Neural cell (in vitro differentiated cells): ENCODE data around the gene NDUFAF3. TPM values are rescaled to one million over a fixed set of nuclear protein-coding genes. Genes with fewer than 3 reads are reported as not detected.
A peak's percentile ranks its signal among the peaks of the same experiment; 100 is the strongest.
"Not testable (repeated sequence)": the region's sequence is repeated elsewhere in the genome, so short reads cannot be mapped to it uniquely, and the experiment has no call there.

ENCODE experiments used
- H2AFZ ChIP-seq: fragments of 200-600, 300-800 bp; sonication (generic), shearing (Covaris generic); 2 replicates; pipeline ENCODE4 v1.6.0; 2014; ENCODE audit warnings: low read depth, mild to moderate bottlenecking, antibody characterized with exemption, low read length, moderate library complexity
- H3F3A ChIP-seq: fragments of 200-600 bp; shearing (Covaris generic); 2 replicates; pipeline ENCODE4 v1.6.1; 2016; ENCODE audit warnings: mild to moderate bottlenecking, moderate library complexity, mixed read lengths, antibody characterized with exemption, low read length; ENCODE audit not compliant: insufficient read depth, poor library complexity, severe bottlenecking
- H3K27ac ChIP-seq: fragments of 200-600, 300-800 bp; sonication (generic), shearing (Covaris generic); 2 replicates; pipeline ENCODE4 v1.5.1; 2014; ENCODE audit warnings: mild to moderate bottlenecking, low read length, moderate library complexity
- H3K27me3 ChIP-seq: fragments of 300-800, 200-600 bp; sonication (generic), shearing (Covaris generic); 2 replicates; pipeline ENCODE4 v1.6.0; 2014; ENCODE audit warnings: mild to moderate bottlenecking, low read depth, low read length, moderate library complexity; ENCODE audit not compliant: insufficient read depth
- H3K36me3 ChIP-seq: fragments of 300-800, 200-600 bp; sonication (generic), shearing (Covaris generic); 2 replicates; pipeline ENCODE4 v1.5.1; 2014; ENCODE audit warnings: mild to moderate bottlenecking, antibody characterized with exemption, low read length, moderate library complexity; ENCODE audit not compliant: insufficient read depth
- H3K4me2 ChIP-seq: fragments of 300-800, 200-600 bp; sonication (generic), shearing (Covaris generic); 2 replicates; pipeline ENCODE4 v1.6.0; 2014; ENCODE audit warnings: mild to moderate bottlenecking, low read length
- H3K4me3 ChIP-seq: fragments of 300-800, 200-600 bp; sonication (generic), shearing (Covaris generic); 2 replicates; pipeline ENCODE4 v1.5.1; 2014; ENCODE audit warnings: mild to moderate bottlenecking, low read length, moderate library complexity
- H3K79me2 ChIP-seq: fragments of 200-600 bp; shearing (Covaris generic); replicated peaks from 2 replicates; pipeline ENCODE4 v1.6.0; 2014; ENCODE audit warnings: mild to moderate bottlenecking, low read length, moderate library complexity; ENCODE audit not compliant: insufficient read depth
- H3K9ac ChIP-seq: fragments of 300-800, 200-600 bp; sonication (generic), shearing (Covaris generic); 2 replicates; pipeline ENCODE4 v1.6.1; 2016; ENCODE audit warnings: mild to moderate bottlenecking, low read length, mixed read lengths
- H3K9me2 ChIP-seq: fragments of 200-600 bp; shearing (Covaris generic); 2 replicates; pipeline ENCODE4 v1.6.1; 2016; ENCODE audit warnings: mild to moderate bottlenecking, low read length, mixed read lengths; ENCODE audit not compliant: insufficient read depth
- H3K9me3 ChIP-seq: fragments of 200-600, 300-800 bp; sonication (generic), shearing (Covaris generic); 2 replicates; pipeline ENCODE4 v1.6.1; 2016; ENCODE audit warnings: mild to moderate bottlenecking, mixed run types, low read length, moderate library complexity, mixed read lengths
- H4K20me1 ChIP-seq: fragments of 200-600 bp; shearing (Covaris generic); 2 replicates; pipeline ENCODE4 v1.6.1; 2016; ENCODE audit warnings: mild to moderate bottlenecking, mixed run types; ENCODE audit not compliant: insufficient read depth
- EP300 ChIP-seq: fragments of 450-650 bp; conservative IDR thresholded peaks from 2 replicates; pipeline ENCODE4 v1.6.1; 2014; ENCODE audit warnings: antibody characterized with exemption, mild to moderate bottlenecking, moderate library complexity; ENCODE audit not compliant: poor library complexity, severe bottlenecking
- EZH2 ChIP-seq: fragments of 200-600, 300-800 bp; shearing (Covaris generic), sonication (generic); IDR thresholded peaks from 2 replicates; pipeline ENCODE4 v1.6.1; 2014; ENCODE audit warnings: antibody characterized with exemption, low read length, borderline replicate concordance, mild to moderate bottlenecking; ENCODE audit not compliant: insufficient read depth, poor library complexity, severe bottlenecking
- MXI1 ChIP-seq: fragments of 450-650 bp; conservative IDR thresholded peaks from 2 replicates; pipeline ENCODE4 v1.6.1; 2014; ENCODE audit warnings: antibody characterized with exemption, mild to moderate bottlenecking; ENCODE audit not compliant: poor library complexity, severe bottlenecking
- POLR2AphosphoS5 ChIP-seq: IDR thresholded peaks from 2 replicates; pipeline ENCODE4 v1.6.1; 2012
- RAD21 ChIP-seq: fragments of 450-650 bp; conservative IDR thresholded peaks from 2 replicates; pipeline ENCODE4 v1.6.1; 2014; ENCODE audit warnings: antibody characterized with exemption, mild to moderate bottlenecking, moderate library complexity
- SMC3 ChIP-seq: fragments of 450-650 bp; conservative IDR thresholded peaks from 2 replicates; pipeline ENCODE4 v1.6.1; 2014; ENCODE audit warnings: antibody characterized with exemption, mild to moderate bottlenecking, moderate library complexity; ENCODE audit not compliant: poor library complexity
- TAF1 ChIP-seq: IDR thresholded peaks from 2 replicates; pipeline ENCODE4 v1.6.1; 2012; ENCODE audit warnings: low read depth
- polyA plus RNA-seq: library from polyadenylated mRNA; depleted of rRNA; stranded (reverse); fragments of >200 nt; gene quantifications from 2 replicates; pipeline ENCODE4 v1.2.3, GENCODE V29; 2014
- TF ChIP-seq, protein P1 (sequence below): fragments of 450-650 bp; IDR thresholded peaks from 2 replicates; pipeline ENCODE4 v1.5.1; 2014; ENCODE audit warnings: antibody characterized with exemption, mild to moderate bottlenecking, moderate library complexity; ENCODE audit not compliant: poor library complexity, severe bottlenecking
- TF ChIP-seq, protein P2 (sequence below): IDR thresholded peaks from 2 replicates; pipeline ENCODE4 v1.6.1; 2012; ENCODE audit warnings: borderline replicate concordance

NDUFAF3 gene
- polyA plus RNA-seq, 1 donor from 2014 or later: 36.2 TPM

- peak overlapping the region; percentile 95 for H3K27ac ChIP-seq
- H3K79me2 ChIP-seq: peaks cover 43% of the 10 kb centered on the region
- peak overlapping the region; percentile 100 for H3K9ac ChIP-seq
Measured at GRCh38 chr3:49007771-49008528, 14.0 kb upstream of the NDUFAF3 start.

GRCh38 chr3:49008627-49009026 is 13.3 kb upstream of the NDUFAF3 start:
- Histone ChIP-seq H3K9ac (peak overlapping the region; percentile 100), H3K4me3 (peak overlapping the region; percentile 100), H3K27ac (peak overlapping the region; percentile 95), H3K79me2 (peaks cover 50% of the 10 kb centered on the region), H3K4me2 (peak overlapping the region; percentile 83)
- not testable (repeated sequence) for H2AFZ ChIP-seq, H3K27me3 ChIP-seq, H4K20me1 ChIP-seq, H3F3A ChIP-seq, H3K36me3 ChIP-seq, H3K9me2 ChIP-seq, H3K9me3 ChIP-seq

More at GRCh38 chr3:49007771-49008528, 14.0 kb upstream of the NDUFAF3 start:
- no peaks in the 10 kb centered on the region for H3K9me3 ChIP-seq
- H3K4me3 ChIP-seq: peak overlapping the region; percentile 100
- H3F3A ChIP-seq: no peaks in the 10 kb centered on the region
- peak overlapping the region; percentile 65 for H2AFZ ChIP-seq
- H3K36me3 ChIP-seq: no peaks in the 10 kb centered on the region
- H4K20me1 ChIP-seq: peaks cover 4% of the 10 kb centered on the region
- H3K4me2 ChIP-seq: peak overlapping the region; percentile 83
- no peaks in the 10 kb centered on the region for H3K27me3 ChIP-seq
- no peaks in the 10 kb centered on the region for H3K9me2 ChIP-seq
- TF ChIP-seq, protein P1, sequence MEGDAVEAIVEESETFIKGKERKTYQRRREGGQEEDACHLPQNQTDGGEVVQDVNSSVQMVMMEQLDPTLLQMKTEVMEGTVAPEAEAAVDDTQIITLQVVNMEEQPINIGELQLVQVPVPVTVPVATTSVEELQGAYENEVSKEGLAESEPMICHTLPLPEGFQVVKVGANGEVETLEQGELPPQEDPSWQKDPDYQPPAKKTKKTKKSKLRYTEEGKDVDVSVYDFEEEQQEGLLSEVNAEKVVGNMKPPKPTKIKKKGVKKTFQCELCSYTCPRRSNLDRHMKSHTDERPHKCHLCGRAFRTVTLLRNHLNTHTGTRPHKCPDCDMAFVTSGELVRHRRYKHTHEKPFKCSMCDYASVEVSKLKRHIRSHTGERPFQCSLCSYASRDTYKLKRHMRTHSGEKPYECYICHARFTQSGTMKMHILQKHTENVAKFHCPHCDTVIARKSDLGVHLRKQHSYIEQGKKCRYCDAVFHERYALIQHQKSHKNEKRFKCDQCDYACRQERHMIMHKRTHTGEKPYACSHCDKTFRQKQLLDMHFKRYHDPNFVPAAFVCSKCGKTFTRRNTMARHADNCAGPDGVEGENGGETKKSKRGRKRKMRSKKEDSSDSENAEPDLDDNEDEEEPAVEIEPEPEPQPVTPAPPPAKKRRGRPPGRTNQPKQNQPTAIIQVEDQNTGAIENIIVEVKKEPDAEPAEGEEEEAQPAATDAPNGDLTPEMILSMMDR: no peak
- TF ChIP-seq POLR2AphosphoS5 (no peak), TAF1 (no peak), SMC3 (no peak), MXI1 (no peak), EZH2 (no peak), RAD21 (no peak), EP300 (no peak)
- TF ChIP-seq, protein P2, sequence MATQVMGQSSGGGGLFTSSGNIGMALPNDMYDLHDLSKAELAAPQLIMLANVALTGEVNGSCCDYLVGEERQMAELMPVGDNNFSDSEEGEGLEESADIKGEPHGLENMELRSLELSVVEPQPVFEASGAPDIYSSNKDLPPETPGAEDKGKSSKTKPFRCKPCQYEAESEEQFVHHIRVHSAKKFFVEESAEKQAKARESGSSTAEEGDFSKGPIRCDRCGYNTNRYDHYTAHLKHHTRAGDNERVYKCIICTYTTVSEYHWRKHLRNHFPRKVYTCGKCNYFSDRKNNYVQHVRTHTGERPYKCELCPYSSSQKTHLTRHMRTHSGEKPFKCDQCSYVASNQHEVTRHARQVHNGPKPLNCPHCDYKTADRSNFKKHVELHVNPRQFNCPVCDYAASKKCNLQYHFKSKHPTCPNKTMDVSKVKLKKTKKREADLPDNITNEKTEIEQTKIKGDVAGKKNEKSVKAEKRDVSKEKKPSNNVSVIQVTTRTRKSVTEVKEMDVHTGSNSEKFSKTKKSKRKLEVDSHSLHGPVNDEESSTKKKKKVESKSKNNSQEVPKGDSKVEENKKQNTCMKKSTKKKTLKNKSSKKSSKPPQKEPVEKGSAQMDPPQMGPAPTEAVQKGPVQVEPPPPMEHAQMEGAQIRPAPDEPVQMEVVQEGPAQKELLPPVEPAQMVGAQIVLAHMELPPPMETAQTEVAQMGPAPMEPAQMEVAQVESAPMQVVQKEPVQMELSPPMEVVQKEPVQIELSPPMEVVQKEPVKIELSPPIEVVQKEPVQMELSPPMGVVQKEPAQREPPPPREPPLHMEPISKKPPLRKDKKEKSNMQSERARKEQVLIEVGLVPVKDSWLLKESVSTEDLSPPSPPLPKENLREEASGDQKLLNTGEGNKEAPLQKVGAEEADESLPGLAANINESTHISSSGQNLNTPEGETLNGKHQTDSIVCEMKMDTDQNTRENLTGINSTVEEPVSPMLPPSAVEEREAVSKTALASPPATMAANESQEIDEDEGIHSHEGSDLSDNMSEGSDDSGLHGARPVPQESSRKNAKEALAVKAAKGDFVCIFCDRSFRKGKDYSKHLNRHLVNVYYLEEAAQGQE: no peak
